ENCODE data around the gene MMP11.

The MMP11 gene

DNA sequence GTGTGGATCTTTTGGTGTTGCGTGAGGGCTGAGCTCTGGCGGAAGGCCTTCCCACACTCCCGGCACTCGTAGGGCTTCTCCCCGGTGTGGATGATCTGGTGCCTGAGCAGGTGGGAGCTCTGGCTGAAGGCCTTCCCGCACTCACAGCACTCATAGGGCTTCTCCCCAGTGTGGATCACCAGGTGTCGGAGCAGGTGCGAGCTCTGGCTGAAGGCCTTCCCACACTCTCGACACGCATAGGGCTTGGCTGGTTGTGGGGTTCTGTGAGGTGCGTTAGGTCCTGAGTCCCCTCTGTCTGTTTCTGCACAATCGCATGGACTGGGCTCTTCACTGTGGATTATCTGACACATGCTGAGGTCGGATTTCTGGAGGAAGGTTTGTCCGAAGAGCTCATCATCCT lies 28.2 kb upstream of the MMP11 start:
- TF ChIP-seq, protein P1, sequence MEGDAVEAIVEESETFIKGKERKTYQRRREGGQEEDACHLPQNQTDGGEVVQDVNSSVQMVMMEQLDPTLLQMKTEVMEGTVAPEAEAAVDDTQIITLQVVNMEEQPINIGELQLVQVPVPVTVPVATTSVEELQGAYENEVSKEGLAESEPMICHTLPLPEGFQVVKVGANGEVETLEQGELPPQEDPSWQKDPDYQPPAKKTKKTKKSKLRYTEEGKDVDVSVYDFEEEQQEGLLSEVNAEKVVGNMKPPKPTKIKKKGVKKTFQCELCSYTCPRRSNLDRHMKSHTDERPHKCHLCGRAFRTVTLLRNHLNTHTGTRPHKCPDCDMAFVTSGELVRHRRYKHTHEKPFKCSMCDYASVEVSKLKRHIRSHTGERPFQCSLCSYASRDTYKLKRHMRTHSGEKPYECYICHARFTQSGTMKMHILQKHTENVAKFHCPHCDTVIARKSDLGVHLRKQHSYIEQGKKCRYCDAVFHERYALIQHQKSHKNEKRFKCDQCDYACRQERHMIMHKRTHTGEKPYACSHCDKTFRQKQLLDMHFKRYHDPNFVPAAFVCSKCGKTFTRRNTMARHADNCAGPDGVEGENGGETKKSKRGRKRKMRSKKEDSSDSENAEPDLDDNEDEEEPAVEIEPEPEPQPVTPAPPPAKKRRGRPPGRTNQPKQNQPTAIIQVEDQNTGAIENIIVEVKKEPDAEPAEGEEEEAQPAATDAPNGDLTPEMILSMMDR (IDR thresholded peaks at IDR 0.05; ENCODE audit: low read depth, low read length, missing control alignments): no peak
- in situ Hi-C loops (cut with HindIII; ENCODE audit: low sequenced_read_pairs): no loop called here
- H3K4me3 ChIP-seq (ENCODE audit: low read depth, low read length): no peak overlapping the region
- DNase-seq (ENCODE audit: low read depth): no peak

DNA sequence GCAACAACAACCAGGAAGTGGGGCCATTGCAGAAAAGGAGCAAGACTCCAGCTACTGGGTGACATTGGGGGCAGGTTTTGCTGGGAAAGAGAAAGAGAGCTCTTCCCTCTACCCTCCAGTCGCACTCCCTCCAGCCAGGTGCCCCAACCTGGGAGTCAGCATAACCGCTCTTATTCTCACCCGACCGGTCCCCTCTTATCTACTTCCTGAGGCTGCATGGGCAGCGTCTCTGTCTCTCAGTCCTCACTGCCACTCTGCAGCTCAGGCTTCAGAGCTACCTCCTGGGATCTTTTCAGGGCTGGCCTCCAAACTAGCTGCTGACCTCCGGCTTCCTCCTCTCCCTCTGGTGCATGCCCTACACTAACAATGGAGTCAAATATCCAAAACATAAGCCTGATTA lies 26.9 kb upstream of the MMP11 start:
- DNase-seq (ENCODE audit: low read depth): no peak
- H3K4me3 ChIP-seq (ENCODE audit: low read depth, low read length): no peak overlapping the region
- in situ Hi-C loops (cut with HindIII; ENCODE audit: low sequenced_read_pairs): no loop called here
- TF ChIP-seq, protein P1 (IDR thresholded peaks at IDR 0.05; ENCODE audit: low read depth, low read length, missing control alignments): no peak

DNA sequence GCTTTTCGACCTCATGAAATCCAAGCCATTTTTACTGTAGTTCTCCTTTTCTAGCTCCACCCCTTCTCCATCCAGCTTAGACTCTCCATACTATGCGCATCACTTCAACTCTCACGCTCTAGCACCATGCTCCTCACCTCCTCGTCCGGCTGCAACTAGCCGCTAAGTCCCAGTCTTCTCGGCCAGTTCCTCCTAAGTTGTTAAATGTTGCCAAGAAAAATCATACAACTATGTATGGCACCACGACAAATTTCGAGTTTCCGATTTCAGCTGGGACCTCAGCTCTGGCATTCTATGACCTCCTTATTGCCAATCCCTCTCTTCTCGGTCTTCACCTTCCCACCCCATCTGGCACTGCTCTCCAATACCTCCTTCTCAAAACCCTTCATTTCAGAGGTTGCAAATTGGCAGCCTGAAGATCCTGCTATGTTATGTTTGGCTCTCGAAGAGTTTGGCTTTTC lies 22.8 kb upstream of the MMP11 start:
- peak; percentile 24 for DNase-seq (ENCODE audit: low read depth)
- TF ChIP-seq, protein P1 (IDR thresholded peaks at IDR 0.05; ENCODE audit: low read depth, low read length, missing control alignments): no peak
- H3K4me3 ChIP-seq (ENCODE audit: low read depth, low read length): peak overlapping the region; percentile 90
- in situ Hi-C loops (cut with HindIII; ENCODE audit: low sequenced_read_pairs): no loop called here

DNA sequence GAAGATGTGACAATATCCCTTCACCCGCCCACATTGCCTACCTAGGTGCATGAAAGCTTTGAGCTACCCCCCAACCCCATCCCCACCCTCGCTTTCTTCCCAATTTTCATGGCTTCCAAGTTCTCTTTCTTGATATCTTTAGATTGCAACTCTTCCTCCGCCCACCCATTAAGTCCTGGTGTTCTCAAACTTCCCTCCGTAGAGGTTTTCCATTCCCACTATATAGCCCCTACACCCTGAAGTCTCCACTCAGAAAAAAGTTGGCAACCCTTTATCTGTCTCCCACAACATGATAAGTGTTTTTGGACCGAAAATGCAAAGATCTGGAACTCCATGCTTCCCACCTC lies 22.3 kb upstream of the MMP11 start:
- TF ChIP-seq, protein P1 (IDR thresholded peaks at IDR 0.05; ENCODE audit: low read depth, low read length, missing control alignments): no peak
- no peak for DNase-seq (ENCODE audit: low read depth)
- H3K4me3 ChIP-seq (ENCODE audit: low read depth, low read length): peak overlapping the region; percentile 90
- in situ Hi-C loops (cut with HindIII; ENCODE audit: low sequenced_read_pairs): no loop called here

DNA sequence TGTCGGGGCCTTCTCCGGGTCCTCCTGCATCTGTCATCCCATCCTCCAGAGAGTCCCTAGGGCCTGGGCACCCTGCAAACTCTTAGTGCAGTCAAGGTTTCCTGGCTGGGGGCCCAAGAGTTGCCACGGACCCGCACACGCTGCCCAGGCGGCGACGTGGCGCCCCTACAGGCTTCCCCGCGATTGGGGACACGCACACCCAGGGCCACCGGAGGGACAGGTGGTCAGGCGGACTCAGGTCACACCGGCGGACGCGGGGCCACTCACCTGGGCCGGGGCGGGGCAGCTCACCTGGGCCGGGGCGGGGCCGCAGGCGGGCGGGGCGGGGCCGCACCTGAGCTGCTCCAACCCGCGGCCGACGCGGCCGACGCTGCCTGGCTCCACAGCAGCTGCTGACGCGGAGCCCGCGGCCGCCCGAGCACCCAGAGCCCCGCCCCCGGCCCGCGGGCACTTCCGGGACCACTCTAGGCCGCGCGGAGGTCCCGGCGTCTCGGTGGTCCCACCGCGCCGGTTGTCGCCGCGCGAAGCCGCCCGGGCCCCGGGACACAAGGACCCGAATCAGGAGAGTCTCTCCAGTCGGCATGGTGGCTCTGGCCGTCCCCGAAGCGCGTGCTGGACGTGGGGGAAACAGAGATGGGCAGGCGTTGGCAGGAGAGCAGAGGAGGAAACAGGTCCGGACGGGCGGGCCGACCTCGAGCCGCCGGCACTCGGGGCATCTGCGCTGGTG lies 21.8 kb upstream of the MMP11 start, which contains the start of gene ZNF70:
ZNF70 (minus strand) TSS at position 399 of the 727 bp plus-strand sequence. CDS start 5,972 bp downstream, outside the sequence.
- peak within 1 kb of the TSS; percentile 90 for H3K4me3 ChIP-seq (ENCODE audit: low read depth, low read length)
- DNase-seq (ENCODE audit: low read depth): peak; percentile 45
- in situ Hi-C loops (cut with HindIII; ENCODE audit: low sequenced_read_pairs): no loop called here
- TF ChIP-seq, protein P1 (IDR thresholded peaks at IDR 0.05; ENCODE audit: low read depth, low read length, missing control alignments): peak; percentile 20

DNA sequence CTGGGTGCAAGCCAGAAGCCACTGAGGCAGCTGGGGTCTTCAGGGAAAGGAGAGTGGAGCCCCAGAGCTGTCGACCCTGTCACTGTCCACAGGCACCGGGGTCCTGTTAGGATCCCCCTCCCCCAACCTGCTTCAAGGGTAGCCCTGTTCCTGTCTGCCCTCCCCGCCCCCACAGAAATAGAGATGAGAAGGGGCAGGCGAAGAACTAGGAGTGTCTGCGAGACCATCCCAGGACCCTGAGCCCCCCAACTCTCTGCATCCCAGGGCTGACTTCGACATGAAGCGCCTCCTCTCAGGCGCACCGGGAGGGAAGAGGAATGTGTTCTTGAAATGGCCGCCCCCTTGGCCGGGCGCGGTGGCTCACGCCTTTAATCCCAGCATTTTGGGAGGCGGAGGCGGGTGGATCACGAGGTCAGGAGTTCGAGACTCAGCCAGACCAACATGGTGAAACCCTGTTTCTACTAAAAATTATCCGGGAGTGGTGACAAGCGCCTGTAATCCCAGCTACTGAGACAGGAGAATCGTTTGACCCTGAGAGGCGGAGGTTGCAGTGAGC lies 21.1 kb upstream of the MMP11 start:
- peak overlapping the region; percentile 90 for H3K4me3 ChIP-seq (ENCODE audit: low read depth, low read length)
- TF ChIP-seq, protein P1 (IDR thresholded peaks at IDR 0.05; ENCODE audit: low read depth, low read length, missing control alignments): no peak
- no peak for DNase-seq (ENCODE audit: low read depth)
- in situ Hi-C loops (cut with HindIII; ENCODE audit: low sequenced_read_pairs): no loop called here
